ENCODE results near the gene SKOR2.

Gene SKOR2

GRCh38 chr18:47251289-47252120, at the start of gene SKOR2:
Gene SKOR2, minus strand, starts transcription at chr18:47251660. Its CDS starts 2,477 bp downstream, at chr18:47249183.
- no peak for DNase-seq (ENCODE audit: low read depth, low spot score)

GRCh38 chr18:47296462-47296861, 45.0 kb upstream of the SKOR2 start:
- no peak for DNase-seq (ENCODE audit: low read depth, low spot score)

DNA sequence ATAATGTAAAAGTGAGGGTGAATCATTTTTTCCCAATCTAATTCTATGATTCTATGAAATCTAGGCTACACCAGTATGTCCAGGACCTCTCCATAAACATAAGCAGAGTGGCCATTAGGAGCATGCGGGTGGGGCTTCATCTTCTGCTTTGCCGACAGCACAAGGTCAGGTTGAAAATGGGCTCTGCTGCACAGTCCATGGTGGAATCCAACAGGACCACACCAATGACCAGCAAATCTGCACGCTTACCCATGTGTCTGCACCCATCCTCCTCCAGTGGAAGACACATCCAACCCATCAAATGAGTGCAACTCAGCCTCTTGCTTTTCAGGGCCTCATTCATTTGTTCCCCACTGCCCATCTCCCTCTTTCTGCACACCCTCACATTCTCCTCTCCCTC, 43.3 kb upstream of the SKOR2 start:
- DNase-seq (ENCODE audit: low read depth, low spot score) = no peak

- DNase-seq (ENCODE audit: low read depth, low spot score) = no peak
Observed at GRCh38 chr18:47288741-47289140, 37.3 kb upstream of the SKOR2 start.

DNA sequence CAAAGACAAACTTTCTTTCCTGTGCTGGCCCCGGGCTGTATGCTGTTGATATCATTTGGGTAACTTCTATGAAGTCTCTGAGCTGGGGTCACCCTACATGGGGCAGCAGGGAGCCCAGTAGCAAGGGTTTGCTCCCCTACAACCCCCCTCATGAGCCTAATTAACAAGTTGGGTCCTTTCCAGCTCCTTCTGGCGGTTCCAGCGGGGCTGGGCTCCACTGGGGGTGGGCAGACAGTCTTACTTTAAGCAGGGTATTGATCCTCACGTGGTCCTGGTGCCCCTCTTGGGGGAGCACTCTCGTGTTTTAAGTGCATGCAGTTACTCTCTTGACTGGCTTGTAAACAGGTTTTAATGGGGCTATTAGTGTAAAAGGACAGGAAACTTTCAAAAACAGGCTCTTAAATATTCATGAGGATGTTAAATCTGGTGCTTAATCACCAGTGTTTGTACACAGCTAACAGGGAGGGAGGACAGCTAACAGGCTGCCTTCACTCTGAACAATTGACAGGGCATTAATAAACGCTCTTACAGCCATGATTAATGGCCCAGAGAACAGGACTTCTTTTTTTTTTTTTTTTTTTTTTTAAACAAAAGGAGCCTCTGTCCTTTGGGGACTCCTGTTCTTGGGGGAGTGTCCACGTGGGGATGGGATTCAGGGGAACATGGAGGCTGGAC, 36.6 kb upstream of the SKOR2 start:
- no peak for DNase-seq (ENCODE audit: low read depth, low spot score)

GRCh38 chr18:47286776-47287410, 35.4 kb upstream of the SKOR2 start:
- DNase-seq (ENCODE audit: low read depth, low spot score) = no peak

- no peak for DNase-seq (ENCODE audit: low read depth, low spot score)
Observed at GRCh38 chr18:47285456-47285855, 34.0 kb upstream of the SKOR2 start.

- DNase-seq (ENCODE audit: low read depth, low spot score) = no peak
Observed at GRCh38 chr18:47284721-47285395, 33.4 kb upstream of the SKOR2 start.

DNA sequence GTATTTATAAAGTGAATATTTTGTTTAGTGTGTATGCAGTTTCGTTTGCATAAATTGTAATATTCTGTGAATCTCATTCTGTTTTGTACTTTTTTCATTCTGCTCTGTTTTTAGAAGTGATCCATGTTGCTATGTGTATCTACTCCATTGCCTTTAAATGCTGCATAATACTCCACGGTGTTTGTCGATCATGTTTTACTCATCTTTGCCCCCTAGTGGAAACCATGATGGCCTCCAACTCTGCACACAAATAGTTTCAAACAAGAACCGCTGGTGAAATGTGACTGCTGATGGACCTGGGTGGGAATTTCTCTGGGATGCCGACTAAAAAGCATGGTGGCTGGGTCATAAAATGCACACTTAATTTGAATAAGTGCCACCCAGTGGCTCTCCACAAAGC, 32.0 kb upstream of the SKOR2 start:
- DNase-seq (ENCODE audit: low read depth, low spot score) = no peak

DNA sequence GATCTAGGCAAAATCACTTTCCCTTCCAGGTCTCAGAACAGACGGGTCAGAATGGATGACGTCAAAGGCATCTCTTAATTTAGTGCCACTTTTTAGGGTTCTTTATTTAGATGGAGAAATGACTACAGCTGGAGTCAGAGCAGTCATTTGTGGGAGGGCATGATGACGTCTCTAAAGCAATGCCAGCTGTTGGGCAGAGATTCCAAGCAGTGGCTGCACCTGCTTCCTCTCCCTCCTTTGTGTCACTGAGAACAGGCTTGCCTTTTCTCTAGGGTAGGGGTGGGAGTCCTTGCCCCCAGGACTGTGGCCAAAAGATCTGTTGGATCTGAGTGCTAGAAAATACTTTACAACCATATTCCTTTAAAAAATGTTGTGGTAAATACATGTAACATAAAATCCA, 28.7 kb upstream of the SKOR2 start:
- no peak for DNase-seq (ENCODE audit: low read depth, low spot score)

DNA sequence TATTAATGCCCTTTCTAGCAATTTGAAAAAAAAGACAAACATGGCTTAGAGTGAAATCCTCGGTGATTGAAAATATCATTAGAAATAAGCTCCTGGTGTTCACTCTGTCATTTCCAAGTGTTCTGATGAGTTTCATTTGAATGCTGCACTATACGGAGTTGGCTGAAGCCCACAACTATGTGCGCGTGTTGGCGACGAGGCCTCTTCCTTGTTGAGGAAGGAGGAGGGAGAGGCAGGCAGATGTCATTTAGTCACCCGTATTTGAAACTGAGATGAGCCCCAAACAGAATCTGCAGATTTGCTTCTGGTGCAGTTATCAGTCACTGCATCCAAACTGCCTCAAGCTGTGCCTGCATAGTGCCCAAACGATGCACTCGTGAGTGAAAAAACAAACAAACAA, 23.5 kb upstream of the SKOR2 start:
- DNase-seq (ENCODE audit: low read depth, low spot score) = no peak

- DNase-seq (ENCODE audit: low read depth, low spot score) = no peak
Observed at GRCh38 chr18:47265197-47265596, 13.7 kb upstream of the SKOR2 start.

GRCh38 chr18:47264308-47264700, 12.8 kb upstream of the SKOR2 start:
- DNase-seq (ENCODE audit: low read depth, low spot score) = no peak

DNA sequence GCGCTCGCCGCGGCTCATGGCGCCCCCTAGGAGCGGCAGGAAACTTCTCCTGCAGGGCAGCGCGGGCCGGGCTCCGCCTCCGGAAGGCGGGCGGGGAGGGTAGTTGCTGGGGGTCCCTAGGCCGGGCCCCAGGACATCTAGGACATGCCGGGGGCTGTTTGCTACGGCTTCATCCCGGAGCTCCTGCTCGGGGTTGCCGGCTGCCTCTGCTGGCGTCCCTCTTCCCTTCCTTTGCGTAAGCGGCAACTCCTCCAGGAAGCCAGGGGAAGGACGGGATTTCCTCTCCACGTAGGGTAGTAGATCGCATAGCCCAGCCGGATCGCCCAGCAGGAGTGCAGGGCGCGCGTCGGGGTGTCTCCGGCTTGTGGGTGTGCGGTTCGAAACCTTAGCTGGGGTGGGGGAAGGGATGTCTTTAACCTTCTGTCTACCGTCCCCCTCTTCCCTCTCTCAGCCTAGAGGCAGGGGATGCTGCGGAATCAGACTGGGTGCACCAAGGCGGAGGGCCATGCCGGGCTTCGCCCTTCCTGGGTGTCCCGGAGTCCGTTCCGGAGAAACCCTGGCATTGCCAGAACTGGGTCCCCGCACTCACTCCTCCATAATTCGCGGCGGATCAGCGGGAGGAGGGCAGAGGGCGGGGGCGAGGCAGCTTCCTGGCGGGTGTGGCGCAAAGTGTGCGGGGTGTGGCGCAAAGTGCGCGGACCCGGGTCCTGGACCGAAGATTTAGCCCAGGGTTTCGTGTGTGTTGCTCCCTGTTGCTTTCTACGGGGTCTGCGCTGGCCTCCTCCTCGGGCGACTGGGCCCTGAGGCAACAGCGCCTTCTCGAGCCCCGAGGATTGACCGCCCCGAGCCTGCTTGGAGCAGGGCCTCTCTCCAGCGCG, 12.2 kb upstream of the SKOR2 start:
- DNase-seq (ENCODE audit: low read depth, low spot score) = no peak

DNA sequence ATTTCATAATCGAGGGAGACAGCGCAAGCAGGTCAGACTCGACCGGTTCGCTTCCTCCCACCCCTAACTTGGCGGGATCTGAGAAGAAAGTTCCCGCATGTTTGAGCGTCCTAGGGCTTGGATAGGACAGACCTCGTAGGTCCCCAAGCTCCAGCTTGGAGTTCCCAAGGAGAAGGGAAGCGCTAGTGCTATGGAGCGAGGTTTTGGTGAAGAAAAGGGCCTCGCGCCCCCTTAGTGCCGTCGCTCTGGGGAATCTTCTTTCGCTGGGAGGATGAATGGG, 11.6 kb upstream of the SKOR2 start:
- DNase-seq (ENCODE audit: low read depth, low spot score) = no peak

GRCh38 chr18:47262301-47263149, 11.1 kb upstream of the SKOR2 start:
- no peak for DNase-seq (ENCODE audit: low read depth, low spot score)

GRCh38 chr18:47261902-47262300, 10.4 kb upstream of the SKOR2 start:
- no peak for DNase-seq (ENCODE audit: low read depth, low spot score)

- DNase-seq (ENCODE audit: low read depth, low spot score) = no peak
Observed at GRCh38 chr18:47260924-47261701, 9.7 kb upstream of the SKOR2 start.

GRCh38 chr18:47260120-47260923, 8.9 kb upstream of the SKOR2 start:
- DNase-seq (ENCODE audit: low read depth, low spot score) = no peak
